A549 (cell line): ENCODE measurements around the gene MAL.

Experiments used
- GATA3 ChIP-seq: IDR thresholded peaks from 2 replicates; pipeline ENCODE4 v1.6.1; 2012; ENCODE audit warnings: borderline replicate concordance
- HOXA7 ChIP-seq: fragments of 250-450 bp; sonication (Bioruptor Pico); IDR thresholded peaks from 2 replicates; pipeline ENCODE4 v1.5.0; 2020; ENCODE audit warnings: mild to moderate bottlenecking, moderate library complexity
- JUNB ChIP-seq: fragments of >200 bp; sonication (Bioruptor Twin); formaldehyde crosslinking; IDR thresholded peaks from 2 replicates; pipeline ENCODE4 v1.6.1; 2016
- MYC ChIP-seq: IDR thresholded peaks from 2 replicates; pipeline ENCODE4 v1.6.1; 2012; ENCODE audit warnings: mild to moderate bottlenecking, inconsistent platforms, low read length, improper control_type of control experiment, borderline replicate concordance
- PBX3 ChIP-seq: IDR thresholded peaks from 2 replicates; pipeline ENCODE4 v1.6.1; 2012
- PHF8 ChIP-seq: fragments of 200-600 bp; sonication (generic); IDR thresholded peaks from 2 replicates; pipeline ENCODE4 v1.6.1; 2016; ENCODE audit warnings: low read depth, mild to moderate bottlenecking, antibody characterized with exemption, moderate library complexity, borderline replicate concordance
- POLR2A ChIP-seq: IDR thresholded peaks from 2 replicates; pipeline ENCODE4 v1.6.1; 2012; ENCODE audit warnings: mild to moderate bottlenecking, low read length
- POLR2AphosphoS2 ChIP-seq: conservative IDR thresholded peaks from 2 replicates; pipeline ENCODE4 v1.6.1; 2012; ENCODE audit warnings: low read length, improper control_type of control experiment, inconsistent platforms
- RFX5 ChIP-seq: fragments of 450-650 bp; IDR thresholded peaks from 2 replicates; pipeline ENCODE4 v1.7.1; 2014; ENCODE audit warnings: antibody characterized with exemption, mild to moderate bottlenecking, moderate library complexity
- SMC3 ChIP-seq: fragments of >200 bp; sonication (Bioruptor Twin); formaldehyde crosslinking; IDR thresholded peaks from 3 replicates; pipeline ENCODE4 v1.6.1; 2018; ENCODE audit warnings: inconsistent platforms
- USF2 ChIP-seq: fragments of 450-650 bp; IDR thresholded peaks from 2 replicates; pipeline ENCODE4 v1.6.1; 2014; ENCODE audit warnings: antibody characterized with exemption
- TF ChIP-seq, protein P1 (sequence below): fragments of >200 bp; sonication (Bioruptor Twin); formaldehyde crosslinking; IDR thresholded peaks from 3 replicates; pipeline ENCODE4 v1.5.1; 2016
- TF ChIP-seq, protein P2 (sequence below): fragments of 200-600 bp; sonication (generic); IDR thresholded peaks from 2 replicates; pipeline ENCODE4 v1.6.1; 2016; ENCODE audit warnings: antibody characterized with exemption, mild to moderate bottlenecking, moderate library complexity

DNA sequence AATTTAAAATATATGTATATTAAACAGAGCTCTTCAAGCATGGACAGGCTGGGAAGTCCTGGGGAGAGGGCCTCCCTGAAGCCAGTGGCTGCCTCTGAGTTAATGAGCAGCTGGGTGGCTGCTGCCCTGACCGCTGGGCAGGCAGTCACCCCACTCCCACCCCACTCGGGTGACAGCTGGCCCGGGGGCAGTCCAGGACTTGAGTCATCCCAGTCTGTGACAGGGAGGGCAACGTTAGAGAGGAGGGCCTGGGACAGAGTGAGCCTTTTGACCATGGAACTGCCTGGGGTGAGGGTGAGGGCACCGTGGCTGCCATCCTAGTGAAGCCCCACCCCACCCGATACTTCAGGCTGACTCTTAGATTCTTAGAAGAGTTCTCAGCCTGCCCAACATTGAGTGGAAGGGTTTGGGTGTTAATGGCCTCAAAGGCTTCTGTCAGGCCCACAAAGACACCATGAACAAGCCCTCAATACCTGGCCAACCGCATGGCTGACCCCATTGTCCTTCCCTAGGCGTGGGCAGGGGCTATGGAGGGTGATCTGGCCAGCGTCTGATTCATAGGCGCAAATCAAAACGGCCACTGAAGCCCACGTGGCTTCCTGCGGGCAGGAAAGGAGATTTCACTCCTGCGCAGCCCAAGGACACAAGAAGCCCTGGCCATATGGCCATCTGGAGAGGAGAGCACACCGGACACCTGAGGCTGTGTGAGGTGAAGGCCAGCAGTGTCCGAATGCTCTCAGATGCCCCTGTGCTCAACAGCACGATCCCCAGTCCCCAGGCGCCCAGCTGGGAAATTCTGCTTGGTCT, 48.6 kb downstream of the MAL start:
- TF ChIP-seq, protein P1, sequence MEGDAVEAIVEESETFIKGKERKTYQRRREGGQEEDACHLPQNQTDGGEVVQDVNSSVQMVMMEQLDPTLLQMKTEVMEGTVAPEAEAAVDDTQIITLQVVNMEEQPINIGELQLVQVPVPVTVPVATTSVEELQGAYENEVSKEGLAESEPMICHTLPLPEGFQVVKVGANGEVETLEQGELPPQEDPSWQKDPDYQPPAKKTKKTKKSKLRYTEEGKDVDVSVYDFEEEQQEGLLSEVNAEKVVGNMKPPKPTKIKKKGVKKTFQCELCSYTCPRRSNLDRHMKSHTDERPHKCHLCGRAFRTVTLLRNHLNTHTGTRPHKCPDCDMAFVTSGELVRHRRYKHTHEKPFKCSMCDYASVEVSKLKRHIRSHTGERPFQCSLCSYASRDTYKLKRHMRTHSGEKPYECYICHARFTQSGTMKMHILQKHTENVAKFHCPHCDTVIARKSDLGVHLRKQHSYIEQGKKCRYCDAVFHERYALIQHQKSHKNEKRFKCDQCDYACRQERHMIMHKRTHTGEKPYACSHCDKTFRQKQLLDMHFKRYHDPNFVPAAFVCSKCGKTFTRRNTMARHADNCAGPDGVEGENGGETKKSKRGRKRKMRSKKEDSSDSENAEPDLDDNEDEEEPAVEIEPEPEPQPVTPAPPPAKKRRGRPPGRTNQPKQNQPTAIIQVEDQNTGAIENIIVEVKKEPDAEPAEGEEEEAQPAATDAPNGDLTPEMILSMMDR = no peak
- no peak for TF ChIP-seq JUNB
- no peak for TF ChIP-seq MYC
- no peak for TF ChIP-seq HOXA7 (CRISPR knock-in tag)
- no peak for TF ChIP-seq POLR2A
- no peak for TF ChIP-seq SMC3
- no peak for TF ChIP-seq RFX5
- TF ChIP-seq USF2 = no peak
- no peak for TF ChIP-seq PBX3
- no peak for TF ChIP-seq GATA3
- TF ChIP-seq POLR2AphosphoS2 = no peak
- TF ChIP-seq, protein P2, sequence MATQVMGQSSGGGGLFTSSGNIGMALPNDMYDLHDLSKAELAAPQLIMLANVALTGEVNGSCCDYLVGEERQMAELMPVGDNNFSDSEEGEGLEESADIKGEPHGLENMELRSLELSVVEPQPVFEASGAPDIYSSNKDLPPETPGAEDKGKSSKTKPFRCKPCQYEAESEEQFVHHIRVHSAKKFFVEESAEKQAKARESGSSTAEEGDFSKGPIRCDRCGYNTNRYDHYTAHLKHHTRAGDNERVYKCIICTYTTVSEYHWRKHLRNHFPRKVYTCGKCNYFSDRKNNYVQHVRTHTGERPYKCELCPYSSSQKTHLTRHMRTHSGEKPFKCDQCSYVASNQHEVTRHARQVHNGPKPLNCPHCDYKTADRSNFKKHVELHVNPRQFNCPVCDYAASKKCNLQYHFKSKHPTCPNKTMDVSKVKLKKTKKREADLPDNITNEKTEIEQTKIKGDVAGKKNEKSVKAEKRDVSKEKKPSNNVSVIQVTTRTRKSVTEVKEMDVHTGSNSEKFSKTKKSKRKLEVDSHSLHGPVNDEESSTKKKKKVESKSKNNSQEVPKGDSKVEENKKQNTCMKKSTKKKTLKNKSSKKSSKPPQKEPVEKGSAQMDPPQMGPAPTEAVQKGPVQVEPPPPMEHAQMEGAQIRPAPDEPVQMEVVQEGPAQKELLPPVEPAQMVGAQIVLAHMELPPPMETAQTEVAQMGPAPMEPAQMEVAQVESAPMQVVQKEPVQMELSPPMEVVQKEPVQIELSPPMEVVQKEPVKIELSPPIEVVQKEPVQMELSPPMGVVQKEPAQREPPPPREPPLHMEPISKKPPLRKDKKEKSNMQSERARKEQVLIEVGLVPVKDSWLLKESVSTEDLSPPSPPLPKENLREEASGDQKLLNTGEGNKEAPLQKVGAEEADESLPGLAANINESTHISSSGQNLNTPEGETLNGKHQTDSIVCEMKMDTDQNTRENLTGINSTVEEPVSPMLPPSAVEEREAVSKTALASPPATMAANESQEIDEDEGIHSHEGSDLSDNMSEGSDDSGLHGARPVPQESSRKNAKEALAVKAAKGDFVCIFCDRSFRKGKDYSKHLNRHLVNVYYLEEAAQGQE = no peak
- no peak for TF ChIP-seq PHF8
